SK-N-SH treated with all-trans-retinoic acid at 6 μM for 48 hours (cell line): ENCODE data around the gene VWF.

Experiments
- ATAC-seq: fragments of 200-7000 bp; cut with Tn5 transposase; 3 replicates; pipeline ENCODE4 v1.9.1; 2020; ENCODE audit warnings: mild to moderate bottlenecking, moderate library complexity
- ARNTL ChIP-seq: fragments of 450-650 bp; formaldehyde crosslinking; IDR thresholded peaks from 2 replicates; pipeline ENCODE4 v1.5.0; 2020; ENCODE audit warnings: low read depth, mild to moderate bottlenecking, moderate library complexity, borderline replicate concordance
- BACH2 ChIP-seq: fragments of 250-450 bp; sonication (Bioruptor Pico); IDR thresholded peaks from 2 replicates; pipeline ENCODE4 v1.9.0; 2021; ENCODE audit warnings: mild to moderate bottlenecking, borderline replicate concordance
- CREB5 ChIP-seq: fragments of 250-450 bp; sonication (Bioruptor Pico); IDR thresholded peaks from 2 replicates; pipeline ENCODE4 v1.5.1; 2020; ENCODE audit warnings: low read depth, mild to moderate bottlenecking, moderate library complexity
- CSRNP3 ChIP-seq: fragments of 250-450 bp; sonication (Bioruptor Pico); IDR thresholded peaks from 2 replicates; pipeline ENCODE4 v1.5.1; 2021; ENCODE audit warnings: mild to moderate bottlenecking, moderate library complexity
- ESRRG ChIP-seq: fragments of 250-450 bp; sonication (Bioruptor Pico); IDR thresholded peaks from 2 replicates; pipeline ENCODE4 v1.6.1; 2021; ENCODE audit warnings: mild to moderate bottlenecking
- GLIS3 ChIP-seq: fragments of 250-450 bp; sonication (Bioruptor Pico); IDR thresholded peaks from 2 replicates; pipeline ENCODE4 v1.5.0; 2020; ENCODE audit warnings: mild to moderate bottlenecking, moderate library complexity
- ISL1 ChIP-seq: fragments of 250-450 bp; sonication (Bioruptor Pico); IDR thresholded peaks from 2 replicates; pipeline ENCODE4 v2.1.2; 2022; ENCODE audit warnings: mild to moderate bottlenecking, moderate library complexity
- OSR1 ChIP-seq: fragments of 250-450 bp; sonication (Bioruptor Pico); IDR thresholded peaks from 2 replicates; pipeline ENCODE4 v1.8.0; 2022; ENCODE audit warnings: moderate library complexity, mild to moderate bottlenecking, inconsistent platforms
- PATZ1 ChIP-seq: fragments of 250-450 bp; sonication (Bioruptor Pico); IDR thresholded peaks from 2 replicates; pipeline ENCODE4 v1.8.0; 2020; ENCODE audit warnings: mild to moderate bottlenecking, moderate library complexity, borderline replicate concordance
- PPARA ChIP-seq: fragments of 250-450 bp; sonication (Bioruptor Pico); IDR thresholded peaks from 2 replicates; pipeline ENCODE4 v1.5.0; 2020; ENCODE audit warnings: mild to moderate bottlenecking, borderline replicate concordance
- RARB ChIP-seq: fragments of 250-450 bp; sonication (Bioruptor Pico); IDR thresholded peaks from 2 replicates; pipeline ENCODE4 v1.8.0; 2021; ENCODE audit warnings: mild to moderate bottlenecking, moderate library complexity
- TCF4 ChIP-seq: fragments of 250-450 bp; sonication (Bioruptor Pico); IDR thresholded peaks from 2 replicates; pipeline ENCODE4 v1.8.0; 2021; ENCODE audit warnings: mild to moderate bottlenecking, moderate library complexity, borderline replicate concordance
- TOX ChIP-seq: fragments of 250-450 bp; sonication (Bioruptor Pico); IDR thresholded peaks from 2 replicates; pipeline ENCODE4 v1.8.0; 2021; ENCODE audit warnings: mild to moderate bottlenecking, moderate library complexity, borderline replicate concordance
- ZC3H10 ChIP-seq: fragments of 250-450 bp; sonication (Bioruptor Pico); IDR thresholded peaks from 2 replicates; pipeline ENCODE4 v1.5.1; 2021; ENCODE audit warnings: mild to moderate bottlenecking, moderate library complexity
- ZFP3 ChIP-seq: fragments of 250-450 bp; sonication (Bioruptor Pico); IDR thresholded peaks from 2 replicates; pipeline ENCODE4 v1.5.0; 2020; ENCODE audit warnings: mild to moderate bottlenecking, moderate library complexity
- ZFP30 ChIP-seq: fragments of 450-650 bp; formaldehyde crosslinking; IDR thresholded peaks from 2 replicates; pipeline ENCODE4 v1.5.0; 2022; ENCODE audit warnings: mild to moderate bottlenecking, moderate library complexity
- ZNF565 ChIP-seq: fragments of 450-650 bp; formaldehyde crosslinking; conservative IDR thresholded peaks from 2 replicates; pipeline ENCODE4 v1.5.0; 2020; ENCODE audit warnings: low read depth, mild to moderate bottlenecking, moderate library complexity
- ZNF8 ChIP-seq: fragments of 450-650 bp; formaldehyde crosslinking; IDR thresholded peaks from 2 replicates; pipeline ENCODE4 v1.5.0; 2020; ENCODE audit warnings: mild to moderate bottlenecking, moderate library complexity

Gene VWF

GRCh38 chr12:6049992-6050391, 74.5 kb downstream of the VWF start:
- no peak for ATAC-seq
- TF ChIP-seq ZNF8 (CRISPR knock-in tag) (no peak), ZC3H10 (CRISPR knock-in tag) (no peak), TCF4 (CRISPR knock-in tag) (no peak), CREB5 (no peak), BACH2 (CRISPR knock-in tag) (no peak), OSR1 (CRISPR knock-in tag) (no peak), ZFP3 (CRISPR knock-in tag) (no peak), GLIS3 (CRISPR knock-in tag) (no peak), CSRNP3 (CRISPR knock-in tag) (no peak), ZNF565 (no peak), RARB (CRISPR knock-in tag) (no peak), PPARA (CRISPR knock-in tag) (no peak), ESRRG (CRISPR knock-in tag) (no peak), PATZ1 (CRISPR knock-in tag) (no peak), TOX (CRISPR knock-in tag) (no peak)

- TF ChIP-seq ZNF565 (no peak), ZFP3 (CRISPR knock-in tag) (no peak), ISL1 (CRISPR knock-in tag) (no peak), CSRNP3 (CRISPR knock-in tag) (no peak), OSR1 (CRISPR knock-in tag) (no peak), ARNTL (CRISPR knock-in tag) (no peak)
- no peak for ATAC-seq
Observed at GRCh38 chr12:6049587-6049986, 74.9 kb downstream of the VWF start.

- no peak for TF ChIP-seq ZFP30 (CRISPR knock-in tag)
- TF ChIP-seq ISL1 (CRISPR knock-in tag): no peak
- no peak for TF ChIP-seq ZC3H10 (CRISPR knock-in tag)
- no peak for TF ChIP-seq ZNF8 (CRISPR knock-in tag)
- TF ChIP-seq CSRNP3 (CRISPR knock-in tag): no peak
- TF ChIP-seq ESRRG (CRISPR knock-in tag): no peak
- TF ChIP-seq ZNF565: no peak
- TF ChIP-seq, all 23 proteins: peak for 0
- peak; percentile 51 for ATAC-seq
Observed at GRCh38 chr12:6047249-6048237, 76.9 kb downstream of the VWF start.

GRCh38 chr12:6046511-6047180, 77.8 kb downstream of the VWF start:
- no peak for ATAC-seq
- TF ChIP-seq PATZ1 (CRISPR knock-in tag) (no peak), ZC3H10 (CRISPR knock-in tag) (no peak)
